HG02678 (cell line): Measurements from ENCODE around the gene PCID2.
A peak's percentile ranks its signal among the peaks of the same experiment; 100 is the strongest.

ENCODE experiments used
- ATAC-seq: cut with Tn5 transposase; IDR thresholded peaks from one replicate; pipeline ENCODE4 v1.9.1; 2021; ENCODE audit warnings: mild to moderate bottlenecking, moderate library complexity; ENCODE audit not compliant: unreplicated experiment

PCID2 gene

DNA sequence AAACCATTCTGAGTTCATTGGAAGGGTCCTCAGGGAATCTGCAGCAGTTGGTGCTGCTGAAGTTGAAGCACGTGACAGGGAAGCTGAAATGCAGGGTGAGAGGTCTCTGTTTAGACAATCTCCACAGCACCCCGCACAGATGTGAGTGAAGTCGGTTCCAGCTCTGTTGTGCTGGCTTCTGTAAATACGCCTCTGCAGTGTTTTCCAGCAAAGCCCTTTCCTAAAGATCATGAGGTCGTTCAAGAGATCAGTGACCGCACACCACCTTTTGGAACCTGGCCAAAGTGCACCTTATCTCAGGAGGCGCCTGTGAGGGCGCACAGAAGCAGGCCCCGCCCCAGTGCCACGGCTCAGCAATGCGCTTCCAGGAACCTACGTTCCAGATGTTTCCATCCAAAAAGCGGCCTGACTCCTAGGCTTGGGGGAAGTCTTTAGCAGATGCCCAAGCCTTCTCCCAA lies 11.7 kb upstream of the PCID2 start:
- ATAC-seq, result no peak

DNA sequence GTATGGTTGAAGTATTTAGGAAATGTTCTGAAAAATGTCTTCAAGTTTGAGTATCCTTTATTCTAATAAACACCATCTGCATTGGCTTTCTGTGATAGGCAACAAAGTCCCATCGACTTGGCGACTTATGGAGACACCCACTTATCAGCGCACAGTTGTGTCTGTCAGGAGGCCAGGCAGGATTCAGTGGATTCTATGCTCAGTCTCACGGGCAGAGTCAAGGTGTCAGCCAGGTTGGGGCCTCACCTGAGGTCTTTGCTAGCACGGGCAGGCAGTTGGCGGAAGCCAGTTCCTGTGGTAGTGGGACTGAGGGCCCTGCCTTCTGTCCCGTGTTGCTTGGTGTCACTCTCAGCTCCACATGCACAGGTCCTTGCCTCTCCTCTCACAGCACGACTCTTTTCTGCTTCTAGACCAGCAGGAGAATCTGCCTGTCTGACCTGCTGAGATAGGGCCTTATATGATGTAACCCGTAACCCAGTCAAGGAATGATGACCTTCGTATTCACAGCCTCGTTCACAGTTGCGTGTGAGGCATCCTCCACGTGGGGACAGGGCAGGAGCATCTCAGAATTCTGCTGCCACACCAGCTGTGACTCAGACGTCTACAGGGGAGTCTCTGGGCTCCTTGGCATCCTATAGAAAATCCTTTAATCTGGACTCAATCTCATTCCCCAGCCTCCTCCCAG lies 10.9 kb upstream of the PCID2 start:
- ATAC-seq, result no peak

DNA sequence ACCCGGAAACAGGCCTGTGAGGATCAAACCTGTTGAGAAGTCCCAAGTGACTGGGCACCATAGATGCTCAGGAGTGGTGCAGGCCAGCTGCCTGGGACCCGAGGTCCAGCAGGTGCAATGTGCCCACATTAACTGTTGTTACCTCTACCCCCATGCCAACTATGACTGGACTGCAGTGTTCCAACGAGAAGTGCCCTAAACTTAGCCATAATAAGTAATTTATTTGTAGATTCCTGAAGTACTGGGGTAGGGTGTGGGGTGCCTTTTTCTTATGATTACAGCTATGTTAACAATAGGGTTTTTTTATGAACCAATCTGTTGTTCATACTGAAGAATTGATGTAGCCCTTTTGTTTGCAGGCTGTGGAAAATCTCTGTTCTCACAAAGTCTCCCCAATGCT lies 10.1 kb upstream of the PCID2 start:
- ATAC-seq, result no peak

DNA sequence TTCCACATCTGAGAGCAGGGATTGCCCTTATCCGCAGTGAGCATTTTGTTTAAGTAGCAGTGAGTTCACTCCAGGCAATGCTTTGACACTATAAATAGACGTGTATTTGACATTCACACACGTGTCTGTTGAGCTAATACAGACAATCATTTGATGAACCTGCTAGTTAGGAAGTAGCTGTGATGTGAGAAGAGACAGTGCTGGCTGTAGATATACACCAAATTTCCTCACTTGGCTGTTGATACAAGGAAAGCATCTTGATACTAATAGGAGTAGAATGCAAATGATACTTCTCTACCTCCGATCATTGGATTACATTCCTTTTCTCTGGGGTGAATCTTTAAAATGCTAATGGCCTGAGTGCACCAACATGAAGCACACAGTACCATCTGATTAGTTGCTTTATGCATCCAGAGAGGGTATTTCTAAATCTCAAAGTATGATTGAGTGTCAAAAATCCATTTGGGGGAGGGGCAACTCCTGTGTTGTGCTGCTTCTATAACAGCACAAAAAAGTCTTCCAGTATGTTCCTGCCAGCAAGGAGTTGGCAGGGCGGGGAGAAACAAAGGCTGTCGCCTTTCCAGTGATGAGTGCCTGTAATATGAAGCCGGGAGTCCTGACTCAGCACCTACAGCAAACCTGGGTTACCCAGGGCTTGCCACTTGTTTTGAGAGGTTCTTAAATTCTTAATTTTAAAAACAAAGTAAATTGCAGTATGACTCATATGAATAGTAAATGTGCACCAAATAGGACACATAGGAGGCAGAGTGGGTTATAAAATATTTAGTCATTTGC lies 8.0 kb upstream of the PCID2 start:
- ATAC-seq, result no peak

DNA sequence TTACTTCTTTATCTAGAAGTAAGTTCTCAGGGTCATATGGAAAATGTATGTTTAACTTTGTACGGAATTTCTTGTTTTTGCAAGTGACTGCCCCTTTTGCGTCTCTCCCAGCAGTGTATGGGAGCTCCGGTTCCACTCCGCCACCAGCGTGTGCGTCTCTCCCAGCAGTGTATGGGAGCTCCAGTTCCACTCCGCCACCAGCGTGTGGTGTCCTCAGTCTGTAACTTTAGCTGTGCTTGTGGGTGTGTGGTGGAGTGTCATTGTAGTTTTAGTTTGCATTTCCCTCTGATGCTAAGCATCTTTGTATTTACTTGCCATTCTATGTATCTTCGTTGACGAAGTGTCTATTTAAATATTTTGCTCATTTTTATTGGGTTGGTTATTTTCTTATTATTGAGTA lies 3.3 kb upstream of the PCID2 start:
- ATAC-seq, result no peak

DNA sequence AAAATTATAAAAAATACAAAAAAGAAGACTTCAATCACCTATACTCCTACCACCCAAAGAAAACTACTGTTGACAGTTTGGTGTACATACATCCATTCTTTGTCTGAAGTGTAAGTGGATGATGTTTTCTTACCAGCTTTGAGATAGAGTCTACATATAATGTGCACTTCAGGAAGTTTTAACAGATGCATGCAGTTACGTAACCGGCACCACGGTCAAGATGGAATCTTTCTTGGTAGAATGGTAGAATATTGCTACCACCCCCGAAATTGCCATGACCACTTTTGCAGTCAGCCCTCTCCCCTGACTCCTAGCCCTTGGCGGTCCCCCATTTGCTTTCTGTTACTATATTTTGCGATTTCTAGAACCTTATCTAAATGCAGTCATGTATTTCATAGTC lies 2.4 kb upstream of the PCID2 start:
- no peak for ATAC-seq

DNA sequence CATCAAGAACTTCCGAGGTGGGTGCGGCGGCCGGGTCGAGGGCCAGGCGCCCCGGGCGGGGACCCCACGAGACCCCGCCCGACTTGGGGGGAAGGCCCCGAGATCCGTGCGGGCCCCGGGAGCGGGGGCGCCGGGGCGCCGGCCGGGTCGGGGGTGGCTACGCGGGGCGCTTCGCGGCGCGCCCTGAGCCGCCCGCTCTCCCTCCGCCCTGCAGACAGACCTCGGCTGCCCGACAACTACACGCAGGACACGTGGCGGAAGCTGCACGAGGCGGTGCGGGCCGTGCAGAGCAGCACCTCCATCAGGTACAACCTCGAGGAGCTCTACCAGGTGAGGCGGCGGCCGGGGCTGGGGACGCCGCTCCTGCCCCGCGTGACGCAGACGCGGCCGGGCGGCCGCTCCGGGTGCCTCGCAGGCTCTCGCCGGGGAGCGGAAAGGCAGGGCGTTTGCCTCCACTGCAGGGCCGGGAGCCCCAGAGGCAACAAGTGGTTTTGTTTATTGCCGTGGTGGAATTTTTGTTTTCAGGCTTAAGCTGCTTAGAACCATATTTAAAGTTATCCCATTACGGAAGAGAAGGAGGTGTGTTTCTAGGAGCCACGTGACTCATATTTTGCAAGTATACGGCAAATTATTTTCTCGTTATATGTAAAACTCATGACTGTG lies 1.4 kb upstream of the PCID2 start:
- ATAC-seq, result peak; percentile 32

DNA sequence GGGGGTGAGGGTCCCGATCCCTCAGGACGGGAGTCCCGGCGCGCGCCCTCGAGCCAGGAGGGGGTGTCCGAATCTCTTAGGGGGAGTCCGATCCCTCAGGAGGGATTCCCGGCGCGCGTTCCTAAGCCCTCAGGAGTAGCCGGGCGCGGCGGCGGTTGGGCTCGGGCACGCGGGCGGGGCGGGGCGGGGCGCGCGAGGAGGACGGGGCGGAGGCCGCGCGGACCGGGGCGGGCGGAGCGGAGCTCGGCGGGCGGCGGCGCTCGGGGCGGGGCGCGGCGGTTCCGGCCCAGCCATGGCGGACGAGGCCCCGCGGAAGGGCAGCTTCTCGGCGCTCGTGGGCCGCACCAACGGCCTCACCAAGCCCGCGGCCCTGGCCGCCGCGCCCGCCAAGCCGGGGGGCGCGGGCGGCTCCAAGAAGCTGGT lies 878 bp upstream of the PCID2 start, which contains the start of gene CUL4A:
TSS of gene CUL4A (plus strand) at position 278 of the 423 bp plus-strand sequence. CDS start at position 293, 15 bp downstream.
- peak; percentile 43 for ATAC-seq

DNA sequence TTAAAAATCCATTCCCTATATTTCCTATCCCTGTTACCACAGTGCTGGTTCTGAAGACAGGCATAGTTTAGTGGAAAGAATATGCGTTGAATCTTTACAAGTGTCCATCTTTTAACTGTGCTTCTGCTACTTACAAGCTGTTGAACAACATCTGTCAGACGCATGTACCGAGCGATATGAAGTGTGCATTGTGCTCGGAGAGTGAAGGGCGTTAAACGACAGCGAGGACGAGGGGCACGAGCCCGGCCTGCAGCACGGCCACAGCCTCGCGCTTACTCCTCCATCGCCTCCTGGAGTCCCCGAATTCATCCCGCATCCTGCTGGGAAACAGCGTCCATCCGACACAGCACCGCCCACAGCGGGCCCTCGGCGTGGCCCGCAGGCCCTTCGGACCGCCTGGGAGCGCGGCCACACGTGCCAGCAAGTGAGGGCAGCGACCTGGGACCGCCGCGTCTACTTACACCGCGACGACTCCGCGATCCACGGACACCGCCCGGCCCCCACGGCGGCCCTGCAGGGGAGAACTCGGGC lies 514 bp downstream of the PCID2 start:
- ATAC-seq, result peak; percentile 4

DNA sequence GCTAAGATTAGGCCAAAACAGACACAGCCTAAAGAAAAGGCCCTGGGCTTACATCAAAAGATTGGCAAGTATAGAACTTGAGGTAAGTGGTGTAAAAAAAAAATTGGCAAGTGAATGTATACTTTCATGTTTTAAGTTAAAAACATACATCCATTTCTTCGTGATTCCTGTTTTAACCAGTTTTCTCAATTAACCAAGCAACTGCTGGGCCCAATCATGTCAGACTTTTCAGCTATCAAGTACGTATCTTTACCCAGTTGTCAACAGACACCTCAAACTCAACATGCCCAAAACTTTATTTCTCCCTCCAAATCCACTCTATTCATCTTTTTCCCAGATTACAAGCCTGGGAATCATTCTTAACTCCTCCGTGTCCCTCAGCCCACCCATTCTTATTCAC lies 1.0 kb downstream of the PCID2 start:
- ATAC-seq, result no peak

DNA sequence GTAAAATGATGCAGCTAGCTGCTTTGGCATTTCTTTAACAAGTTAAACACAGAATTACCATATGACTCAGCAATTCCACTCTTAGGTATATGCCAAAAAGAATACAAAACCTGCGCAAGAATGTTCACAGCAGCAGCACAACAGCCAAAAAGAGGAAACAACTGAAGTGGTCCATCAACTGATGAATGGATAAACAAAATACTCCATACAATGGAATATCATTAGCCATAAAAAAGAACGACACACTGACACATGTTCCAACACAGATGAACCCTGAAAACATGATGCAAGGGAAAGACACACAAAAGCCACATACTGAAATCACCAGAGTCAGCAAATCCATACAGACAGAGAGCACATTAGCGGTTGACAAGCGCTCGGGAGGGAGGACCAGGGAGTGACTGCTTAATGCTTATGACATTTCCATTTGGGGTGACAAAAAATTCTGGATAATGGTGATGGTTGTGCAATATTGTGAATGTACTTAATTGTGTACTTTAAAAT lies 3.0 kb downstream of the PCID2 start:
- ATAC-seq, result no peak

DNA sequence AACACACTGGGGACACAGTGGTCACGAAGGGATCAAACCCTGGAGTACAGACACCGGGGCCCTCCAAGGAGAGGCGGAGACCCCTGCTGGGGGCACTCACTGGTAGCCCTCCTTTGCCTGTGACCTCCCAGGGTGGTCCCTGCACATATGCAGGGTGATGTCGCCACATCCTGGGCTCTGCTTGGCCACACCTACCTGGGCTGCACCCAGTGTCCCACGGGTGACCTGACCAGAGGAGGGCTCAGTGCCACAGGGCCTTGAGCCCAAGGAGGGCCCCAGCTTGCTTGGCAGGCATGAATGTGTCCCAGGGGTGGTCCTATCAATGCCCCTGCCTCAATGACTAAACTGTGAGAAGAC lies 4.1 kb downstream of the PCID2 start:
- no peak for ATAC-seq

DNA sequence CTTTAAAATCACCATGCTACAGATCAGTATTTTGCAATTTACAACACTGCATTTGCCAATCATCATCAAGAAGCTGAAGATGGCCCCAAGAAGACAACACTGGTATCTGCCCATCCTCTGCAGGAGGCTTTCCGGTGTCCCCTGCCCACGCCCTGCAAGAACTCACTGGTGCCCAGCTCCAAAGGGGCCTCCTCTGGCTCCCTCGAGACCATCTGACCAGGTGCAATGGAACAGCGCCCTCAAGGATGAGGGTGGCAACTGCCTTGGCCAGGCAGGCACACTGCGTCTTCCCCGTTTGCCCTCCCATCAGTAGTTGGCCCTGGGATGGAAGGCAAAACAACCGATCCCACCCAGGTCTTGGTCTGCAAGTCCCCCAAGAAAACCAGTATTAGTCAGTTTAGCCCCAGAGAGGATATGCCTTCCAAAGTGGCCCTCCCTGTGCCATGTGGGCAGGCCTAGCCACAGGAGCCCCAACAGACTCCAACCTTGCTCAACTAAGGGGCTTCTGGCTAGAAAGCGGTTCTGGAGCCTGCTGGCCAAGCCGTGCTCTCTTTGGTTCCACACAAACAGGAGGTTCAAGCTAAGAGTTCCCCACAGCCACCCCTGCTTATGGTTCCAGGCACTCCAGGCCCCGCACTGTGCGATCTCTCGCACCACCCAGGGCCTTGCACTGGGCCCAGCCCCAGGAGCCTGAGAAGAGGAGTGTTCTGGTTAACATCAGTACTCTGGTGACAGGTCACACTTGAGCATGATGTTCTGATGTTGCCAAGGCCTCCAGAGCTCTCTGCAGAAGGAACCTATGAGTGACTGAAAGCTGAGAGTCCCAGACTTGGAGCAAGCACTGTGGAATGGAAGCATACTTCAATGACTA lies 4.7 kb downstream of the PCID2 start:
- ATAC-seq, result no peak

DNA sequence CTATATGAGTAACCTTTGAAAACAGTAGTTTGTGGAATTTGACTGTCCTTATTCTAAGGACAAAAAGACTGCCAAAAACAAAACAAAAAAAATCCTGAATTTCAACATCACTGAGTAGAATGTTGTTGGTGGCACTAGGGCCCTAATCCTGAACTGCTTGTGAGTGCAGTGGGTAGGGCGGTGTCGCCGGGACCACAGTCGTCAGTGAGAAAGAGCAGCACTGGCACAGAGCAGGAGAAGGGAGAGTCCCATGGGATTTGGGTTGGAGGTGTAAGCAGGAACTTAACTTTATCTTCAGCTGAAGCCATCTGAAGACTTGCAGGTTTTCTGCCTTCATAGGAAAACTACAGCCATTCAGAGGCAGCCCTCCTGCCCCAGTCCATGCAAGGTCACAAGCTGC lies 5.6 kb downstream of the PCID2 start:
- ATAC-seq, result no peak

DNA sequence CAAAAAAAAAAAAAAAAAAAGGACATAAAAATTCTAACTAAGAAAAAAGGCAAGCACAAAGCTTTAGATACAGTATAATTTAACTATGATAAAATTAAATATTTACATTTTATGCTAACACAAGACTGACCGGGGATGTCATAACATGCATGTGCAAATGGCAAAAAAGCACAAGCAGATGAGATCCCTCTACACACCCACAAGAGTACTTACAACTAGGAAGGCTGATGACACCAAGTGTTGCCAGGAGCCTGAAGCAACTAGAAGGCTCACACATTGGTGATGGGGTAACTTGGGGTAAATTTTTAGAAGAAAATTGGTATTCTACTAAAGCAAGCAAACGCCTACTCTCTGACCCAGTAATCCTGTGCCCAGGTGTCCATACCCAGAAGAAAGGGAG lies 6.7 kb downstream of the PCID2 start:
- no peak for ATAC-seq

DNA sequence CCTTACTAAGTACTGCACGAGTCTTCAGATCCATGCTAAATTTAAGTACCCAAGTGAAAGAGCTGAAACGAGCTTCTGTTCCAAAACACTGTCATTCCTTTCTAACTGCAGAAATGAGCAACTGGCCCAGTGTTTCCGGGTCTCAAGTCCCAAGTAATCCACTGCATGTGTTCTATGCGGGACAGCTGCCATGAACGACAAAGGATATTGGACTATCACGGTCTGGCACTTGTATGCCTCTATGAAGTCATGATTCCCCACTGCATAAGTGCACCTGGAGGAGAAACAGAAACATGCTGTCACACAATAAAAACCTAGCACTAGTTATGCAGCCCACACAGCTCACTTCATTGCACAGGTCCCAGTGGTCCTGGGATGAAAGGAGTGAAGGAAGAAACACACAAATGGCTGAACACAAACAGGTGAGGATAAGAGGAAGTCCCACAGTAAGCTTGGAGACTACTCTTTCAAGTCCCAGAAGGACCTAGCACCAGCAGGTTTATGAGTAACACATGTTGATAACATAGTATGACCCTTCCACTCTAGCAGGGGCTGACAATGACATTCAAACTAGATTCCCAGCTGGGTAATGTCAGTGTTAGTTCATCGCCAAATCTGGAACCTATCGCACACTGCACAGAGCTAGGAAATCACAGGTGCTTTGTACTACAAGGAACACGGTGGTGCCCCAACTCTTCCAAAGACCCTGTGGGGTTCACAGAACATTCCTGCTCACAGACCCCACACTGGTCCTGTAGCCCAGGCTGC lies 11.3 kb downstream of the PCID2 start:
- ATAC-seq, result no peak

DNA sequence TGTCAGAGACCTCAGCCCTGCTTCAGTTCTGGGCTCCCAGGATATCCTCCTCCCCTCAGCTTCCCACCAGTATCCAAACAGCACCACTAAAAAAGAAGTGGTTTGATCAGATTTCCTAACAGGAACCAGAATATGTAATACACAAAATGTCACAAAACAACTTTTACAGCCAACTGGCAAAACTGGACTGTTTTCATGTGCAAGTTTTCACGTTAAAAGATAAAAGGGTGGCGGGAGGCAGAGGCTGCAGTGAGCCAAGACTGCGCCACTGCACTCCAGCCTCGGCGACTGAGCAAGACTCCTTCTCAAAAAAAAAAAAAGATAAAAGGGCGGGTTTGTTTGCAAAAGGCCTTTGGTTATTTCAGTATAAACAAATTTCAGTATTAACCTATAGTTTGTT lies 13.1 kb downstream of the PCID2 start:
- no peak for ATAC-seq

DNA sequence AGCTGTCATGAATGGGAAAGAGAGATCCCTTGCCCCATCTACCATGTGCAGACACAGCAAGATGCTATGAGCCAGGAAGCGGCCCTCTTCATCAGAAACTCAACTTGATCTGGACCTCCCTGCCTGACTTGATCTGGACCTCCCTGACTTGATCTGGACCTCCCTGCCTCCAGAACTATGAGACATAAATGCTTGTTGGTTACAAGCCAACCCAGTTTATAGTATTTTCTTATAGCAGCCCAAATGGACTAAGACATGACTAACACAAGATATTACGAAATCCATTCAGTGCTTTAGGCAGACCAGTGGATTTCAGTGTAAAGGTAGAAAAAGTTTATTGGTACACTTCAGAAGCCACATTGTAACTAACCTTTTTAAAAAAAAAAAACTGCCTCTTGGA lies 15.6 kb downstream of the PCID2 start:
- ATAC-seq, result no peak

DNA sequence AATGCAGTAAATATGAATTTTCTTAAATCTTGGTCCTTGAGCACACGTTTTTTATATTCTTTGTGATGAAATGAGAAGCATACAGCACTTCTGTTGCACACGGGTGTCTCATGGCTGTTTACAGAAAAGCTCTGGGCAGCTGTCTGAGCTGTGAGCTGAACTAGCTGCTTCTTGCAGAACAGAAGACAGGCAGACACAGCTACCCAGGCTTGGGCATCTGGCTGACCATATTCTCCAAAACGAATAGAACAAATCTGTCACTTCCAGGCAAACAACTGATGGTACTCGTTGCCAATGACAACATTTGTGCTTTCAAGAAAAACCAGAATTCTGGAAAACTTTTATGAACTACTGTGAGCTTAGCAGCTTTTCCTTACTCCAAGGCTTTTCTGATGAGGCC lies 16.2 kb downstream of the PCID2 start:
- no peak for ATAC-seq

DNA sequence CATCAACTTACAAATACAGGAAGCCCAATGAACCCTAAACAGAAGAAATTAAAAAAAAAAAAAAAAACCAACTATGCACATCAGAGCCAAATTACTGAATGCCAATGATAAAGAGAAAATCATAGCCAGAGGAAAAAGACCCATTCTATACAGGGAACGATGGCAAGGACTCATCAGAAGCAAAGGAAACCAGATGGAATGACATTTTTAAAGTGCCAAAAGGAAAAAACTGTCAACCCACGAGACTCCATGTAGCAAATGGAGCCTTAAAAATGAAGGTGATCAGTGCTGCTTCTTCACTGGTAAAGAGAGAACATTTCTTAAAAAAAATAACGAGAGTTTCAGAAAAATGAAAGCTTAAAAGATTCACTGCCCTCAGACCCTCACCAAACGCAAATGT lies 18.3 kb downstream of the PCID2 start:
- ATAC-seq, result no peak
